HepG2 (cell line): ENCODE results near the gene ATG9A. TPM values are rescaled to one million over a fixed set of nuclear protein-coding genes. Genes with fewer than 3 reads are reported as not detected.

Source experiments
- ARNT2 ChIP-seq: sonication (generic); formaldehyde crosslinking; IDR thresholded peaks from 2 replicates; pipeline ENCODE4 v1.8.0; 2022; ENCODE audit warnings: mild to moderate bottlenecking, low read depth, missing genetic modification reagents, moderate library complexity
- CREB1 ChIP-seq, 2 experiments: fragments of 450-650 bp in 1 of 2; IDR thresholded peaks; 2 replicates each; pipeline ENCODE4 v1.6.1; 2016 to 2017; ENCODE audit warnings: control low read depth in 1 of 2, mild to moderate bottlenecking in 1 of 2, missing compliant biosample characterization in 1 of 2, missing genetic modification characterization in 1 of 2
- MIXL1 ChIP-seq: IDR thresholded peaks from 2 replicates; pipeline ENCODE4 v1.6.1; 2016
- NBN ChIP-seq: fragments of 450-650 bp; conservative IDR thresholded peaks from 2 replicates; pipeline ENCODE4 v1.6.1; 2017
- NFE2L1 ChIP-seq: sonication (generic); formaldehyde crosslinking; IDR thresholded peaks from 2 replicates; pipeline ENCODE4 v1.4.0; 2020; ENCODE audit warnings: missing genetic modification reagents, mild to moderate bottlenecking, borderline replicate concordance
- PAWR ChIP-seq: sonication (generic); formaldehyde crosslinking; IDR thresholded peaks from 2 replicates; pipeline ENCODE4 v1.4.0; 2020; ENCODE audit warnings: missing genetic modification reagents, mild to moderate bottlenecking, borderline replicate concordance
- POGZ ChIP-seq: sonication (generic); formaldehyde crosslinking; IDR thresholded peaks from 2 replicates; pipeline ENCODE4 v1.4.0; 2020; ENCODE audit warnings: mild to moderate bottlenecking, missing genetic modification reagents
- SALL1 ChIP-seq: sonication (generic); formaldehyde crosslinking; IDR thresholded peaks from 2 replicates; pipeline ENCODE4 v1.8.0; 2022; ENCODE audit warnings: mild to moderate bottlenecking, missing genetic modification reagents
- TCF7 ChIP-seq: sonication (generic); IDR thresholded peaks from 2 replicates; pipeline ENCODE4 v1.6.1; 2016; ENCODE audit warnings: antibody characterized with exemption, low read depth
- TEAD2 ChIP-seq: sonication (generic); formaldehyde crosslinking; IDR thresholded peaks from 2 replicates; pipeline ENCODE4 v1.9.0; 2021; ENCODE audit warnings: missing genetic modification reagents
- THAP9 ChIP-seq: sonication (generic); formaldehyde crosslinking; IDR thresholded peaks from 2 replicates; pipeline ENCODE4; 2020; ENCODE audit warnings: missing genetic modification reagents, mild to moderate bottlenecking, borderline replicate concordance
- ZFP62 ChIP-seq: sonication (generic); formaldehyde crosslinking; IDR thresholded peaks from 2 replicates; pipeline ENCODE4 v1.4.0; 2020; ENCODE audit warnings: missing genetic modification reagents
- ZKSCAN1 ChIP-seq: fragments of 150-350 bp; IDR thresholded peaks from 2 replicates; pipeline ENCODE4 v1.6.1; 2014; ENCODE audit warnings: low read length
- ZNF354B ChIP-seq: sonication (generic); formaldehyde crosslinking; IDR thresholded peaks from 2 replicates; pipeline ENCODE4 v1.8.0; 2022; ENCODE audit warnings: mild to moderate bottlenecking, missing genetic modification reagents
- ZNF441 ChIP-seq: sonication (generic); formaldehyde crosslinking; IDR thresholded peaks from 2 replicates; pipeline ENCODE4 v1.7.0; 2021; ENCODE audit warnings: missing genetic modification reagents, borderline replicate concordance
- ZNF496 ChIP-seq: sonication (generic); formaldehyde crosslinking; IDR thresholded peaks from 2 replicates; pipeline ENCODE4 v1.8.1; 2023; ENCODE audit warnings: mild to moderate bottlenecking, moderate library complexity, missing genetic modification reagents; ENCODE audit not compliant: insufficient replicate concordance
- ZNF550 ChIP-seq: sonication (generic); formaldehyde crosslinking; IDR thresholded peaks from 2 replicates; pipeline ENCODE4 v1.4.0; 2020; ENCODE audit warnings: mild to moderate bottlenecking, missing genetic modification reagents, borderline replicate concordance
- ZZZ3 ChIP-seq: sonication (generic); formaldehyde crosslinking; IDR thresholded peaks from 2 replicates; pipeline ENCODE4 v1.4.0; 2020; ENCODE audit warnings: missing genetic modification reagents, mild to moderate bottlenecking, borderline replicate concordance
- polyA plus RNA-seq, 8 experiments: library from polyadenylated mRNA; depleted of rRNA in 3 of 8; stranded (reverse) in 7 of 8; unstranded in 1 of 8; fragments of >200 nt; fragmentation: Illumina TruSeq in 4 of 8; extraction: Trizol in 4 of 8; gene quantifications; 2 replicates each; pipeline versions ENCODE4 v1.2.1 to v1.2.3, GENCODE V29; 2011 to 2016; ENCODE audit warnings: low read depth in 4 of 8, missing spikeins in 1 of 8, mixed read lengths in 1 of 8; ENCODE audit not compliant: insufficient read depth in 1 of 8
- total RNA-seq, 5 experiments: library from RNA; depleted of rRNA; stranded (reverse); fragments of >200 nt; fragmentation: Illumina TruSeq; extraction: Trizol; gene quantifications; 2 replicates each; pipeline ENCODE4 v1.2.3, GENCODE V29; 2016; ENCODE audit warnings: low read depth in 1 of 5
- TF ChIP-seq, protein P1 (sequence below): sonication (generic); formaldehyde crosslinking; IDR thresholded peaks from 2 replicates; pipeline ENCODE4 v1.5.1; 2020; ENCODE audit warnings: mild to moderate bottlenecking, missing genetic modification reagents, borderline replicate concordance
- TF ChIP-seq, protein P2 (sequence below): sonication (generic); formaldehyde crosslinking; IDR thresholded peaks from 2 replicates; pipeline ENCODE4 v1.4.0; 2020; ENCODE audit warnings: mild to moderate bottlenecking, missing genetic modification reagents
- TF ChIP-seq, protein P3 (sequence below): sonication (generic); formaldehyde crosslinking; IDR thresholded peaks from 2 replicates; pipeline ENCODE4 v1.5.0; 2020; ENCODE audit warnings: missing genetic modification reagents, mild to moderate bottlenecking, borderline replicate concordance

Gene ATG9A
- total and polyA plus RNA-seq, 2 of the 13 experiments (the other 11 are each of a cell fraction or from before 2014, with no cell fraction given): 35.0 to 131 TPM

GRCh38 chr2:219249203-219249980, 20.0 kb upstream of the ATG9A start (continued):
- peak; percentile 82; the same call in 1 of the 2 replicates for TF ChIP-seq ARNT2 (CRISPR knock-in tag)
- peak; percentile 65; the same call in 1 of the 2 replicates for TF ChIP-seq ZNF441 (CRISPR knock-in tag)
- peak; percentile 69; the same call in 1 of the 2 replicates for TF ChIP-seq THAP9 (CRISPR knock-in tag)
- TF ChIP-seq, protein P1, sequence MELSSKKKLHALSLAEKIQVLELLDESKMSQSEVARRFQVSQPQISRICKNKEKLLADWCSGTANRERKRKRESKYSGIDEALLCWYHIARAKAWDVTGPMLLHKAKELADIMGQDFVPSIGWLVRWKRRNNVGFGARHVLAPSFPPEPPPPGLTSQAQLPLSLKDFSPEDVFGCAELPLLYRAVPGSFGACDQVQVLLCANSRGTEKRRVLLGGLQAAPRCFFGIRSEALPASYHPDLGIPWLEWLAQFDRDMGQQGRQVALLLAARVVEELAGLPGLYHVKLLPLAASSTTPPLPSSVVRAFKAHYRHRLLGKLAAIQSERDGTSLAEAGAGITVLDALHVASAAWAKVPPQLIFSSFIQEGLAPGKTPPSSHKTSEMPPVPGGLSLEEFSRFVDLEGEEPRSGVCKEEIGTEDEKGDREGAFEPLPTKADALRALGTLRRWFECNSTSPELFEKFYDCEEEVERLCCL (CRISPR knock-in tag): no peak
- TF ChIP-seq ZKSCAN1: no peak
- peak; percentile 81 for TF ChIP-seq CREB1 (IDR thresholded peaks at IDR 0.05)
- peak; percentile 93 for TF ChIP-seq CREB1 (CRISPR knock-in tag; IDR thresholded peaks at IDR 0.05)
- TF ChIP-seq ZNF354B: no peak
- no peak for TF ChIP-seq ZNF496
- TF ChIP-seq, protein P2, sequence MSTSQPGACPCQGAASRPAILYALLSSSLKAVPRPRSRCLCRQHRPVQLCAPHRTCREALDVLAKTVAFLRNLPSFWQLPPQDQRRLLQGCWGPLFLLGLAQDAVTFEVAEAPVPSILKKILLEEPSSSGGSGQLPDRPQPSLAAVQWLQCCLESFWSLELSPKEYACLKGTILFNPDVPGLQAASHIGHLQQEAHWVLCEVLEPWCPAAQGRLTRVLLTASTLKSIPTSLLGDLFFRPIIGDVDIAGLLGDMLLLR (CRISPR knock-in tag): no peak
- TF ChIP-seq, protein P3, sequence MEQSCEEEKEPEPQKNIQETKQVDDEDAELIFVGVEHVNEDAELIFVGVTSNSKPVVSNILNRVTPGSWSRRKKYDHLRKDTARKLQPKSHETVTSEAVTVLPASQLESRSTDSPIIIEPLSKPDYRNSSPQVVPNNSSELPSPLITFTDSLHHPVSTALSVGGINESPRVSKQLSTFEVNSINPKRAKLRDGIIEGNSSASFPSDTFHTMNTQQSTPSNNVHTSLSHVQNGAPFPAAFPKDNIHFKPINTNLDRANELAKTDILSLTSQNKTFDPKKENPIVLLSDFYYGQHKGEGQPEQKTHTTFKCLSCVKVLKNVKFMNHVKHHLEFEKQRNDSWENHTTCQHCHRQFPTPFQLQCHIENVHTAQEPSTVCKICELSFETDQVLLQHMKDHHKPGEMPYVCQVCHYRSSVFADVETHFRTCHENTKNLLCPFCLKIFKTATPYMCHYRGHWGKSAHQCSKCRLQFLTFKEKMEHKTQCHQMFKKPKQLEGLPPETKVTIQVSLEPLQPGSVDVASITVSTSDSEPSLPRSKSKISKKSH (CRISPR knock-in tag): peak; percentile 91; the same call in 1 of the 2 replicates
- peak; percentile 75; the same call in 1 of the 2 replicates for TF ChIP-seq SALL1 (CRISPR knock-in tag)
- TF ChIP-seq POGZ (CRISPR knock-in tag): no peak
- no peak for TF ChIP-seq ZZZ3 (CRISPR knock-in tag)
- no peak for TF ChIP-seq NBN
- TF ChIP-seq ZFP62: no peak
- TF ChIP-seq MIXL1 (CRISPR knock-in tag): peak; percentile 91
- TF ChIP-seq TCF7: no peak
- TF ChIP-seq TEAD2: no peak
- no peak for TF ChIP-seq NFE2L1
- TF ChIP-seq ZNF550 (CRISPR knock-in tag): 0 out of 2 replicates have a peak, but pooled peaks have one; percentile 55
- no peak for TF ChIP-seq PAWR
